HG03520 (cell line): ENCODE data around the gene PTH2.

ENCODE experiments used
- ATAC-seq: cut with Tn5 transposase; IDR thresholded peaks from one replicate; pipeline ENCODE4 v1.9.1; 2021; ENCODE audit warnings: mild to moderate bottlenecking, moderate library complexity; ENCODE audit not compliant: unreplicated experiment

The PTH2 gene

DNA sequence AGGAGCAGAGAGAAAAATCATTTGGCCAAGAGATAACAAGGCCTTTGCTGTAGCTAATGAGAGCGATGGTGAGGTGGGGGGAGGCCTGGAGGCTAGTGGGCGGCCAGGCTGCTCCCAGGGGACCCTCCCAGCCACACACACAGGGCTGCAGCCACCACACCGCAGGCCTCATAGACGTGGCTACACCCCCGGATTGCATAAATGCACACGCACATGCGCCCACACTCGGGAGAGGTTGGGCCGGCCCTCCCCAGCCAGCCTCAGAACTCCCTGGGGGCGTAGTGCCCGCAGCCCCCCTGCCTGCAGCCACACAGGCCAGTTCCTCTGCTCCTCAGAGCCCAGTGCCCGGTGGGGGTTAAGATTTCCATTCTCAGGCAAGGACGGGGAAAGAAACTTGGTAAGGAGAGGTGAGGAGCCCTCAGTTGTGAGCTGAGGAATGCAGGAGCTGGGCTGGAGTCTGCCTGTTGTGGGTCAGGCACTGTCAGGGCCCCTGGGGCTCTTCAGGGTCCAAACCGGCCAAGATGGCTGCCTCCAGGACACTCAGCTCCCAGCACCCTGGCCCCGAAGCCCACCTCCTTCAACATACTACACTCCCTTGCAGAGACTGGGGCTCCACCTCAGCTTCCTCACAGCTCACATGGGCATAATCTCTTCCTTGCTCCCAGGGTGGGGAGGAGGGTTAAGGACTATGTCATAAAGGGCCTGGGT is 8.0 kb downstream of the PTH2 start:
- ATAC-seq = no peak

DNA sequence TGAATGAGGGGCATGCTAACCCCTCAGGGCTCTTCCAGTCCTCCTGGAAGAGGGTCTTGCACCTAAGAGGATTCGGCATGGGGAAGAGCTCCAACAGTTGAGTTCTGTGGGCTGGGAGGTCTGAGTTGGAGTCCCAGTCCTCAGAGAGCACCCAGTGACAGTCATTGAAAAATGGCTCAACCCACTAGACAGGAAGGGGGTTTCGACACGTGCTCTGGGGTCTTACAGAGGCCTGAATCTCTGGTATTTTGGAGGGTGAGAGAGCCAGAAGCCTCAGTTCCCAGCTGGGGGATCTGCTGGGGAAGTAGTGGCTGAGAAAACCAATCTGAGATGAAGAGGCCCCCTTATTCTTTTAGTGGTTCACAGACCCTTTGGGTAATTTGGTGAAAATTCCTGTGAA is 9.0 kb downstream of the PTH2 start:
- ATAC-seq = no peak

DNA sequence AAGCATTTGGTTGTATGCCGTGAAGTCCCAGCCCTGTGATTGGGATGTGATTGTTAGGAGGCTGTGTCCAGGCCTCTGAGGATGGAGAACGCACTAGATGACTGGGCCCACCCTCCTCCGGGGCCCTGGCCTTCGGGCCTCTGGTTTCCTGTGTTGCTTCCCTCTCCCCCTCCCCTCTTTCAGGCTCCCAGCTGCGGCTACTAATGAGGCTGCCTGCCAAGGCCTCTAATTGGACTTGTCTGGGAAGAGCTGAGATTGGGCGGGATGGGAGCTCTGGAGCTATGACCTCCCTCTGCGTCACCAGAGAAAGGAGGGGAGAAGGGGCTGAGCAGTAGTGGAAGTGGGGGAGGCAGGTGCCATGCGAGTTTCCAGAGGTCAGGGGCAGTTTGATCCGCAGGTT is 9.9 kb downstream of the PTH2 start:
- no peak for ATAC-seq

DNA sequence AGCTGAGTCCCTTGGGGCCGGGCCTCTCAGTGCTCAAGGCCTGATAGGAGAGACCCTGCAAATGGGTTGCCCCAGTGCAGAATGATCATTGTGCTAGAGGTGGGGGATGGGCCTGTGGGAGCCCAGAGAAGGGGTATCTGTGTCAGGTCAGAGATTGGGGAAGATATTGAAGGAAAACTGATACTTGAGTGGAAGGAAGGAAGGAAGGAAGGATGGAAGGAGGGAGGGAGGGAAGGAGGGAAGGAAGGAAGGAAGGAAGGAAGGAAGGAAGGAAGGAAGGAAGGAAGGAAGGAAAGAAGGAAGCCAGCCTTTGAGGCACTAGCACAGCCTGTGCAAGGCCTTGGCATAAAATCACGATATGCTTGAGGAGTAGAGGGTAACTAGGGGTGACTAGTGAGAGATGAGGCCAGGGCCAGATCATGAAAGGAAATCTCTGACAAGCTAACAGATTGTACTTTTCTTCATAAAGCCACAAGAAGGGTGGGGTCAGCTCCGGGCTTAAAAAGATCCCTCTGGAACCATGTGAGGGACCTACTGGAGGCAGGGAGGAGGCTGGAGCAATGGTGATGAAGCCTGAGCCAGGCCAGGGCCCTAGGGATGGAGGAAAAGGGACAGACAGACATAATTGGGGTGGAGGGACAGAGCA is 11.4 kb downstream of the PTH2 start:
- no peak for ATAC-seq

DNA sequence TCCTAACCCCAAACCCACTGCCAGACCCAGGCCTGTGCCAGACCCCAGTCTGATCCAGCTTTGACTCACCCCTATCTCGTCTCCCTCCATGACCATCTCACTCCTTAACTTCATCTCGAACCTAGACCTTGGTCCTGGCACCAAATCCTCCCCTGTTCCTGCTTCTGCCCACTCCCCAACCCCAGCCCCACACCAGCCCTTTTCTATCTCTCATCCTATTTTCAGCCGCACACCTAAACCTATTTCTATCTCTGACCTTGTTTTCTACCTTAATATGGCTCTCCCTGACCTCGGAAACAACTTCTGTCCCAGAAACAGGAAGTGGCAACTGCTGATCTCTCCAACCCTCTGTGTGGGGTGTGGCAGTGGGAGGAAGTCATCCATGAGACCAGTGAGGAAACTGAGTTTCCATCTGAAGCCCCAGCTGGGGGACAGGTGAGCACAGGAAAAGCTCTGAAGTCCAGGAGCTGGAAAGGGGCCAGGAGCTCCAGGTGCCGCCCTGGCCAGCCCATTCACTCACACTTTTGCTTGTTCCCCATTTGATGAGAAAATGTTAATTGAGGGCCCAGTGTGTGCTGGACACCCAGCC is 13.7 kb downstream of the PTH2 start:
- ATAC-seq = no peak

DNA sequence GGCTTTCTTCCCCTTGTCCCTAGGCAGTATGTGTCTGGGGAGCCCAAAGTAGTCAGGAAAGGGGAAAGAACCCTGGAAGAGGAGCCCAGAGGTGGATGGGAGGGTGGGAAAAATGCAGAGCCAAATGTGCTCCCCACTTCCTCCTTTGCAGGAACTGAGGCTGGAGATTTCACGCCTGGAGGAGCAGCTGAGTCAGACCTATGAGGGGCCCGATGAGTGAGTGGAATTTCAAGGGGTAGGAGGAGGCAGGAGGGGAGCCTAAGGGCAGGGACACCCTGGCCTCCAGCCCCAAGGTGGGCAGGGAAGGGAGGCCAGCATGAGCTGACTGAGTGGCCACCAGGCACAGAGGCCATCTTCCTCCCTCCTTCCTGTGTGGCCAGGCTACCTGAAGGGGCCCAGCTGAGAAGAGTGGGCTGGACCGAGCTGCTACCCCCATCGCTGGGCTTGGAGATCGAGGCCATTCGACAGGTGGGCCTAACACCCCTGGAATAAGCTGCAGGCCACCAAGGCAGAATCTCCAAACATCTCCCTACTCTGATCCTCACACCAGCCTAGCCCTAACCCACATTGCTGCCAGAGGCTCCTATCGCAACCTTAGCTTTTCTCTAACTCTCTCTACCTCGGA is 14.3 kb downstream of the PTH2 start:
- no peak for ATAC-seq

DNA sequence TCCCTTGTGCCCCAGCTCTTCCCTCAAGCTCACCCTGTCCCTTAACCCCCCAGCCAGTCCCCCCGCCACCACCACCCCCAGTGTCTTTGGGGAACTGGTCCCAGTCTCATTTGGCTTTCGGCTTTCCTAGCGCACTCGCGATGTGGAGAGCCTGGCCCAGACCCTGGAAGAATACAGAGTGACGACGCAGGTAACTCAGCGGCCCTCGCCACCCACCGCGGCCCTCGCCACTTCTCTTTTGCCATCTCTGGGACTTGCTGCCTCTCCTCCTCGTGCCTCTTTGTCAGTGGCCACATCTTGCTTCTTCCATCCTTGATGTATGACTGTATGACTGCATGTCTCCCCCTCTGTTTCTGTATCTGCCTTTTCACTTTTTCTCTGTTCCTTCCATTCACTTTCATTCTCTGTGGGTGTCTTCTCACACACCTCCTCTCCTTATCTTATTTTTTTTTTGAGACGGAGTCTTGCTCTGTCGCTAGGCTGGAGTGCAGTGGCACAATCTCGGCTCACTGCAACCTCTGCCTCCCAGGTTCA is 15.7 kb downstream of the PTH2 start:
- no peak for ATAC-seq

DNA sequence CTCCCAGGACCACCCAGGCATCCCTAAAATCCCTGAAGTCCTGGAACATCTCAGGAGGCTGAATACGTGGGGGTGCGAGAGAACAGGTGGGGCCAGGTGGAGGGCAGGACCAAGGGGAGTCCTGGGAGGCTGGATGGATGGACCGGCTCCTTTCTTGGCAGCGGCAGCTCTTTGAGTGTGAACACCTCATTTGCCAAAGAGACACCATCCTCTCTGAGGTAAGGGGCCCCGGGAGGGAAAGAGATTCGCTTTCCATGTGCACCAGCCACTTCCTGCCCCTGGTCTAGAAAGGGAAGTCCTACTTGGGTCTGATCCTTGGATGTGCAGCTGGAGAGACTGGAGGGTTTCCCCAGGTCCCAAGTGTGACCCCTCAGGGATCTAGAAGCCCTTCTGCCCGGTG is 16.2 kb downstream of the PTH2 start:
- ATAC-seq = no peak

DNA sequence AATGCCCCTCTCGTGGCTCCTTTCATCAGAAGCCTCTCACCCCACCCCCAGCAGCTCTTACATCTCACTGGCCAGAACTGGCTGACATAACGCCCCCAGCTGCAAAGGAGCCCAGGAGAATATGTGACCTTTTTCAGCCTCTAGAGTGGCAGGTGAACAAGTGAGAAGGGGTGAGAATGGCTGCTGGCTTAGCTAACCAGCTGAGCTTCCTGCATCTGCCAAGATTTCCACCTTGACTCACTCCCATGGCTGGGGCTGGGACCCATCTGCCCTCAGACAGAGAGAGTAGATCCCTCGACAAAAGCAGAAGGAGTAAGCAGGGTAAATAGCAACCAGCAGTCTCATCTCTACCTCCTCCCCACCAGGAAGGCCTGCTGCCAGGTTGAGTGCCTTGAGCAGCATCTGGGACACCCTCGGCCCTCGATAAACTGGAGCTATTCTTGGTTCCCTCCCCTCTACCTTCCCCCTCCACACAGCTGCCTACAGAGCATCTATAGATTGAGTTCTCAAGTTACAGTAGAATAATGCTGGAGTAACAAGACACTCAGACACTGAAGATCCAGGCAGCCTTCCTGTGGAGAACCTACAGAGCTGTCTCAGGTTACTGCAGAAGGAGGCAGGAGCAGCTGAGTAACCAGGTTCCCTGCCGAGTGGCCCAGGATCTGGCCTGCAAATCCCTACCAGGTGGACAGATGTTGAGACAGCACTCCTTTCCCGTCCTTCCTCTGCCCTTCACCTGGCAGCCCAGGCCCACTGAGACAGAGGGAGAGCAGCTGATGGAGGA is 19.6 kb downstream of the PTH2 start:
- no peak for ATAC-seq

DNA sequence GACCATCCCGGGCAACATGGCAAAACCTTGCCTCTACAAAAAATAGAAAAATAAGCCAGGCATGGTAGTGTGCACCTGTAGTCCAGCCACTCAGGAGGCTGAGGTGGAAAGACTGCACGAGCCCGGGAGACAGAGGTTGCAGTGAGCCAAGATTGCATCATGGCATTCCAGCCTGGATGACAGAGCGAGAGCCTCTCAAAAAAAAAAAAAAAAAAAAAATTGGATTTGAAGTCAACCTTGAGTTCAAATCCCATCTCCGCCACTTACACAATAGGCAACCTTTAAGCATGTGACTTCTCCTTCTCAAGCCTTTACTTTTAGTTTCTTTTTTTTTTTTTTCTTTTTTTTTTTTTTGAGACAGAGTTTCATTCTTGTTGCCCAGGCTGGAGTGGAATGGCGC is 23.2 kb downstream of the PTH2 start:
- no peak for ATAC-seq

DNA sequence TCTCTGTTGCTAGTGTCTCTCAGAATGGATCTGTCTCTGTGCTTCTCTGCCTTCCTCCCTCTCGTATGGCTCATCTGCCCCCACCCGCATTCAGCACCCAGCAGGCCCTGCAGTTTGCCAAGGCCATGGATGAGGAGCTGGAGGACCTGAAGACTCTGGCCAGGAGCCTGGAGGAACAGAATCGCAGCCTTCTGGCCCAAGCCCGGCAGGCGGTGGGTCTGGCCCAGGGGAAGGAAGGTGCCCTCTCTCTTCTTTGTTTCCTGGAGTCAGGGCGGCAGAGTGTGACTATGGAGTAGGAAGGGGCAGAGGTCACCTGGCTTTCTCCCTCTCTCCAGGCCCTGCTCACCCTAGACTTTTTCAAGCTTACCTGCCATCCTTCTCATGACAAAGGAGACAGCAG is 24.3 kb downstream of the PTH2 start:
- no peak for ATAC-seq

DNA sequence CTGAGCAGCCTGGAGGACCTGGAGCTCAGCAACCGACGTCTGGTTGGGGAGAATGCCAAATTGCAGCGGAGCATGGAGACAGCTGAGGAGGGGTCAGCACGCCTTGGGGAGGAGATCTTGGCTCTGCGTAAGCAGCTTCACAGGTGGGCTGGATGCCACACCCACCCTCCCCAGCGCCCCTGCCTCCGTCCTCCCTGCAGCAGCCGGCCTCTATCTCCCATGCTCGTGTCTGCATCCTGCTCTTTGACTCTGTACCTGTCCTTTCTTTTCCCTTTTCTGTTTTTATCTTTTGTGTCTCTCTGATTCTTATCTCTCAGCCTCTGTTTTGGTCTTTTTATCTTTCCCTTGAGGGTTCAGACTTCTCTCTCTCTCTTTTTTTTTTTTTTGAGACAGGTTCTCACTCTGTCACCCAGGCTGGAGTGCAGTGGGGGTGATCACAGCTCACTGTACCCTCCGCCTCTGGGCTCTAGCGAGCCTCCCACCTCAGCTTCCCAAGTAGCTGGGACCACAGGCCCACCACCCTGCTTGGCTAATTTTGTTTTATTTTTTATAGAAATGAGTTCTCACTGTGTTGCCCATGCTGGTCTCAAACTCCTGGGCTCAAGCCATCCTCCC is 25.1 kb downstream of the PTH2 start:
- ATAC-seq = no peak

DNA sequence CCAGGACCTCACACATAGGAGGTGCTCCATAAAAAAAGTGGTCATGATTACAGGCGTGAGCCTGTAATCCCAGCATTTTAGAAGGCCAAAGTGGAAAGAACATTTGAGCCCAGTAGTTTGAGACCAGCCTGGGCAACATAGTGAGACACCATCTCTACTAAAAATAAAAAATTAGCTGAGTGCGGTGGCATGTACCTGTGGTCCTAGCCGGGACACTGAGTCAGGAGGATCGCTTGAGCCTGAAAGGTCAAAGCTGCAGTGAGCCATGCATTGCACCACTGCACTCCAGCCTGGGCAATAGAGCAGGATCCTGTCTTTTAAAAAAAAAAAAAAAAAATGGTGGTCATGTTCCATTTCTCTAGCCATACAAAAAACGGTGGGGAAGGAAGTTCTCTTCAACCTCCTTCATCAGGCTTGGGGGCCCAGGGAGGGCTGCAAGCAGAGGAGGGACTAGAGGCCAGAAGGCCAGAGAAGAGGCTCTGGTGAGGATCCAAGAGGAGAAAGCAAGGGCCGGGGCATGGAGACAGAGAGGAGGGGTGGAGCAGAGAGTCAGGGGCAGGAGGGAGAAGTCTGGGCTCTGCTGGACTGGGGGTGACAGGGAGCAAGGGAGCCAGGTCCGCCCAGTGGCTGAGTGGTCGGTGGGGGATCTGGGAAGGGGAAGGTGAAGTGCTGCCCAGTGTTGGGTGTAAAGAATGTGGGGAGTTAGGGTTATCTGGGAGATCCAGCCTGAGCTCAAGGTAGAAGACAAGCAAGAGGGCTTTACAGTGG is 26.3 kb downstream of the PTH2 start:
- ATAC-seq = no peak

DNA sequence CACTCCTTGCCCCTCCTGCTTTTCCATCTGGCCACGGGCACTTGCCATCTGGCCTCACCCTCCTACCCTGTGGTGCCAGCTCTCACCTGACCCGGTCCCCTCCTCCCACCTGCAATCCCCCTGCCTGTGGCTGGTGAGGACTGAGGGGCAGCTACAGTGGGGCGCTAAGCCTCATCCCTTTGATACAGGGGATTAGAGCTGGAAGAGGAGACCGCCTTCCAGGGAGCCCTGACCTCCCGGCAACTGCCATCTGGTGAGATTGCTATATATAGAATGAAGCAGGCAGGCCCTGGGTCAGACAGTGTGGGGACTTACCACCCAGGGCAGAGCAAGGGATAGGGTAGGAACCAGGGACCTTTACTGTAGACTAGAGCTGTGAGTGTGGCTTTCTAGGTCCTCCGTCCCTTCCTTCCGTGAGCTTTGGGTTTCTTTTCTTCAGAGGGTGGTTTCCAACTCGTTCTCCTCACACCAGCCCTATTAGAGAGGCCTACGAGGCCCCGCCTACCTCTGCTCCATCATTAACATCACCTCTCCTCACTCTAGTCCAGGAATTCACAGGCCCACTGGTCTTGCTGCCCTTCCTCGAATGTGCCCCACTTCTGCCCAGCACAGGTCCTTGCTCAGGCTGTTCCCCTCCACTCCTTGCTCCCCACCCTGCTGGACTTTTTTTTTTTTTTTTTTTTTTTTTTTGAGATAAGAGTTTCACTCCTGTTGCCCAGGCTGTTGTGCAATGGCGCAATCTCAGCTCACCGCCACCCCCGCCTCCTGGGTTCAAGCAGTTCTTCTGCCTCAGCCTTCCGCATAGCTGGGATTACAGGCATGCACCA is 27.4 kb downstream of the PTH2 start:
- no peak for ATAC-seq

DNA sequence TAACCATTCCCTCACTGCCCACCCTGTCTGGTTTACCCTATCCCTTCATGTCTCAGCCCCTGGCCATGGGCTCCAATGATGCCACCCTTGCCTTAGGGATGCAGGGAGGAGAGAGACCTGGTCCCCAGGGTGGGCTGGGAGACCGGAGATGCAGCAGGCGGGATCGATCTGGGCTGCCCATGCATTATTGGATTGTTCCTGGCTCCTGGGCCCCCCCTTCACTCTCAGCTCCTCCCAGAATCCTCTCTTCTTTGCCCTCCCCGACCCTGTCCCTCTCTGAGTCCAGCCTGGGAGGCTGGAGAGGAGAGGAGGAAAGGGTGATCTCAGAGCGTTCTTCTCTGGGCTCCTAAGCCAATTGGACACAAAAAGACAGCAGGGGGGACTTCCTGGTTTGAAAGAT is 29.4 kb downstream of the PTH2 start:
- no peak for ATAC-seq

DNA sequence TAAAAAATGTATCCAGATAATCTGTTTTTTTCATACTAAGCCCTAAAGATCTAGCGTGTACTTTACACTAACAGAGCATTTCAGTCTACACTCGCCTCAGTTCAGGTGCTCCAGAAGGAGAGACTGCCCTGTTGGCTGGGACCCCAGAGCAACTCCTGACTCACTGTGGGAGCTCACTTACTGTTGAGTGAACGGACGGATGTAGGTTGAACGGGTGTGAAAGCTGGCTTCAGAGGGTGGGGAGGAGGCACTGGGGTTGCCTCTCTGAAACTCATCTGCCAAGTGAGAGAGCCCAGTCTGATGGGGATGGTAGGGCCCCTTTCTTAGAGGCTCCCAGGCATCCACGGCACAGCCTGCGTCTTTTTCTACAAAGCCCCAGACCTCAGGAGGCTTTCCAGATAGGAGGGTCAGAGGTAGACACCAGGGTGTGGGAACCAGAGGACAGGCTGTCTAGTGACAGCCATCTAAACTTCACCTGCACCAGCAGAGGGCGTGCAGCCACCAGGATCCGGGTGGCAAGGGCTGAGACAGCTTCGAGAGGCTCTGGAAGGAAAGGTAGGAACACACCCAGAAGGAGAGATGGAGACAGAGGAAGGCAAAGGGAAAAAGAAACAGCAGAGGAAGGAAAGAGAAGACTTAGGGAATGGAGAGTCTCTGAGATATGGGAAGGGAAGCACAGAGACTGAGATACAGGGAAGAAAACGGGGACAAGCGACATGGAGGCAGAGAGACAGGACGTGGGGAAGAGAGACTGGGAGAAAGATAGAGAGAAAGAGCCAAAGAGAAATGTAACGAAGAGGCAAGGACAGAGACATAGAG is 31.5 kb downstream of the PTH2 start:
- no peak for ATAC-seq

DNA sequence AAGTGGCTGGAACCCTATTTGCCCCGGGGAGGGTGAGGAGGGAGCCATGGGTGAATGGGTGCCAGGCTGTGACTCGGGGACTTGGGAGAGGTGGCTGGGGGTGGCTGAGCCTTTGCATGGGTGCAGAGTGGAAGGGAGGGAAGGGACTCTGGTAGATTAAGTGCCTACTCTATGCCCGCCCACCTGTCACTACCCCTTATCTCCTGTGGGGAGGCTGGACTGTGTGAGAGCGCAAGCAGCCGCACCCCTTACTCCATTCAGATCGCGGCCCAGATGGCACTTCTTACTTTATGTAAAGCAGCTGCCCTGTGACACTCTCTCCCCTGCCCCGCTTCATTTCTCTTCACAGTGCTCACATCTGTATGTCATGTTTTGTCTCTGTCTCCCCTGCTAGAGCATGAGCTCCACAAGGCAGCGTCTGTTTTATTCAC is 32.3 kb downstream of the PTH2 start:
- no peak for ATAC-seq
